Measurements from ENCODE around the gene OTOG.

The OTOG gene

GRCh38 chr11:17575431-17576425 lies 28.7 kb downstream of the OTOG start:
- no peaks in the 10 kb centered on the region for H3K9me3 ChIP-seq (ENCODE audit: control insufficient read depth, insufficient read depth, low read length)
- no peaks in the 10 kb centered on the region for H3K9me2 ChIP-seq (replicated peaks; ENCODE audit: control insufficient read depth, low read length)
- no peaks in the 10 kb centered on the region for H3K36me3 ChIP-seq (ENCODE audit: control insufficient read depth, low read length)
- H3F3A ChIP-seq (ENCODE audit: control insufficient read depth, insufficient read depth): no peaks in the 10 kb centered on the region
- TF ChIP-seq EZH2phosphoT487 (IDR thresholded peaks at IDR 0.05; ENCODE audit: borderline replicate concordance, low read length): no peak
- TF ChIP-seq CTCF (IDR thresholded peaks at IDR 0.05; ENCODE audit: low read depth, low read length, poor library complexity, severe bottlenecking): no peak
- no peak overlapping the region for H3K27ac ChIP-seq (ENCODE audit: low read depth, low read length)
- no peaks in the 10 kb centered on the region for H3K27me3 ChIP-seq (ENCODE audit: control insufficient read depth, low read length)
- H3K4me2 ChIP-seq (ENCODE audit: low read length): no peak overlapping the region
- H4K20me1 ChIP-seq (ENCODE audit: control insufficient read depth, insufficient read depth, low read depth, low read length): no peaks in the 10 kb centered on the region
- H3K4me3 ChIP-seq (ENCODE audit: low read length): no peak overlapping the region
- H3K4me1 ChIP-seq (ENCODE audit: control insufficient read depth, low read length): peaks cover 9% of the 10 kb centered on the region
- no peaks in the 10 kb centered on the region for H3K79me2 ChIP-seq (ENCODE audit: control insufficient read depth, low read length)

- no peak overlapping the region for H3K4me2 ChIP-seq (ENCODE audit: low read length)
- H3K4me1 ChIP-seq (ENCODE audit: control insufficient read depth, low read length): no peaks in the 10 kb centered on the region
- no peak overlapping the region for H3K27ac ChIP-seq (ENCODE audit: low read depth, low read length)
- no peaks in the 10 kb centered on the region for H3K9me2 ChIP-seq (replicated peaks; ENCODE audit: control insufficient read depth, low read length)
- H3K4me3 ChIP-seq (ENCODE audit: low read length): no peak overlapping the region
- TF ChIP-seq CTCF (IDR thresholded peaks at IDR 0.05; ENCODE audit: low read depth, low read length, poor library complexity, severe bottlenecking) (no peak), EZH2phosphoT487 (IDR thresholded peaks at IDR 0.05; ENCODE audit: borderline replicate concordance, low read length) (no peak)
- no peaks in the 10 kb centered on the region for H3K27me3 ChIP-seq (ENCODE audit: control insufficient read depth, low read length)
- H4K20me1 ChIP-seq (ENCODE audit: control insufficient read depth, insufficient read depth, low read depth, low read length): no peaks in the 10 kb centered on the region
- no peaks in the 10 kb centered on the region for H3K36me3 ChIP-seq (ENCODE audit: control insufficient read depth, low read length)
- H3F3A ChIP-seq (ENCODE audit: control insufficient read depth, insufficient read depth): no peaks in the 10 kb centered on the region
- no peaks in the 10 kb centered on the region for H3K9me3 ChIP-seq (ENCODE audit: control insufficient read depth, insufficient read depth, low read length)
- H3K79me2 ChIP-seq (ENCODE audit: control insufficient read depth, low read length): no peaks in the 10 kb centered on the region
These were observed 31.2 kb downstream of the OTOG start for GRCh38 chr11:17578296-17578695.

GRCh38 chr11:17578958-17579357 lies 31.9 kb downstream of the OTOG start:
- Histone ChIP-seq H3K79me2 (ENCODE audit: control insufficient read depth, low read length) (no peaks in the 10 kb centered on the region), H3K4me3 (ENCODE audit: low read length) (no peak overlapping the region), H3K9me2 (replicated peaks; ENCODE audit: control insufficient read depth, low read length) (no peaks in the 10 kb centered on the region), H3K9me3 (ENCODE audit: control insufficient read depth, insufficient read depth, low read length) (no peaks in the 10 kb centered on the region), H3K27ac (ENCODE audit: low read depth, low read length) (no peak overlapping the region), H3F3A (ENCODE audit: control insufficient read depth, insufficient read depth) (no peaks in the 10 kb centered on the region), H4K20me1 (ENCODE audit: control insufficient read depth, insufficient read depth, low read depth, low read length) (no peaks in the 10 kb centered on the region), H3K4me2 (ENCODE audit: low read length) (no peak overlapping the region), H3K27me3 (ENCODE audit: control insufficient read depth, low read length) (no peaks in the 10 kb centered on the region), H3K36me3 (ENCODE audit: control insufficient read depth, low read length) (no peaks in the 10 kb centered on the region), H3K4me1 (ENCODE audit: control insufficient read depth, low read length) (no peaks in the 10 kb centered on the region)
- TF ChIP-seq CTCF (IDR thresholded peaks at IDR 0.05; ENCODE audit: low read depth, low read length, poor library complexity, severe bottlenecking): no peak

Data from DOHH2 (cell line).